ENCODE data around the gene MYOM3.
"Not testable (repeated sequence)": the region's sequence is repeated elsewhere in the genome, so short reads cannot be mapped to it uniquely, and the experiment has no call there.

The MYOM3 gene

DNA sequence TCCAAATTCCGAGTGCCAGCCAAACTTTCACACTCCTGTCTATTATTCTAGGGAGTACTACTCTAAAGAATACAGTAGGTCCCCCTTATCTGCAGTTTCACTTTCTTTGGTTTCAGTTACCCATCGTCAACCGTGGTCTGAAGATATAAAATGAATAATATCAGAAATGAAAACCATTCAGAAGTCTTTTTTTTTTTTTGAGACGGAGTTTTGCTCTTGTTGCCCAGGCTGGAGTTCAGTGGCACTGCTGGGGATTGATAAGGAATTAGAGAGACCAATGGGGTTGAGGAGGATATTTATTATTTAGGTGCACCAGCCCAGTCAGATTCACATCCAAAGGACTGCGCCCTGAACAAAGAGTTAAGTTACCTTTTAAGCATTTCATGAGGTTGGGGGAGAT lies 79.0 kb downstream of the MYOM3 start:
- in situ Hi-C loops (cut with MboI; ENCODE audit: low pct_unique_long_range_greater_than_20kb, low sequenced_read_pairs, unreplicated experiment), result no loop called here
- DNase-seq (ENCODE audit: low spot score), result no peak
- TF ChIP-seq, protein P1, sequence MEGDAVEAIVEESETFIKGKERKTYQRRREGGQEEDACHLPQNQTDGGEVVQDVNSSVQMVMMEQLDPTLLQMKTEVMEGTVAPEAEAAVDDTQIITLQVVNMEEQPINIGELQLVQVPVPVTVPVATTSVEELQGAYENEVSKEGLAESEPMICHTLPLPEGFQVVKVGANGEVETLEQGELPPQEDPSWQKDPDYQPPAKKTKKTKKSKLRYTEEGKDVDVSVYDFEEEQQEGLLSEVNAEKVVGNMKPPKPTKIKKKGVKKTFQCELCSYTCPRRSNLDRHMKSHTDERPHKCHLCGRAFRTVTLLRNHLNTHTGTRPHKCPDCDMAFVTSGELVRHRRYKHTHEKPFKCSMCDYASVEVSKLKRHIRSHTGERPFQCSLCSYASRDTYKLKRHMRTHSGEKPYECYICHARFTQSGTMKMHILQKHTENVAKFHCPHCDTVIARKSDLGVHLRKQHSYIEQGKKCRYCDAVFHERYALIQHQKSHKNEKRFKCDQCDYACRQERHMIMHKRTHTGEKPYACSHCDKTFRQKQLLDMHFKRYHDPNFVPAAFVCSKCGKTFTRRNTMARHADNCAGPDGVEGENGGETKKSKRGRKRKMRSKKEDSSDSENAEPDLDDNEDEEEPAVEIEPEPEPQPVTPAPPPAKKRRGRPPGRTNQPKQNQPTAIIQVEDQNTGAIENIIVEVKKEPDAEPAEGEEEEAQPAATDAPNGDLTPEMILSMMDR (IDR thresholded peaks at IDR 0.05; ENCODE audit: extremely low read depth, insufficient read depth, missing control alignments), result no peak

DNA sequence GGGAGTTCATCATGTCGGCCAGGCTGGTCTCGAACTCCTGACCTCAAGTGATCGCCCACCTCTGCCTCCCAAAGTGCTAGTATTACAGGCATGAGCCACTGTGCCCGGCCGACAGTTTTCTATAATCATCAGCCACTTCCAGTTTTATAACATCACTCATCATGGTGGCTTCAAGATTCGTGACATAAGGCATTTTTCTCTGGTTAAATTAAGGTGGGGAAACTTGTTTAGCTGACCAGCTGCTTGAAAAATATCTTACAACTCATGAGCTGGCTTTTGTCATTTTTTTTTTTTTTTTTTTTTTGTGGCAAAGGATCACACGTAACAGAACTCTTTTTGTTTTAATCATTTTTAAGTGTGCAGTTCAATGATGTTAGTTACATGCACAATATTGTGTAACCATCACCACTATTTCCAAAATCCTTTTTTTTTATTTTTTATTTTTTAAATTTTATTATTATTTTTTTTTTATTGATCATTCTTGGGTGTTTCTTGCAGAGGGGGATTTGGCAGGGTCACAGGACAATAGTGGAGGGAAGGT lies 80.9 kb downstream of the MYOM3 start:
- in situ Hi-C loops (cut with MboI; ENCODE audit: low pct_unique_long_range_greater_than_20kb, low sequenced_read_pairs, unreplicated experiment); DNase-seq (ENCODE audit: low spot score): not testable (repeated sequence)

DNA sequence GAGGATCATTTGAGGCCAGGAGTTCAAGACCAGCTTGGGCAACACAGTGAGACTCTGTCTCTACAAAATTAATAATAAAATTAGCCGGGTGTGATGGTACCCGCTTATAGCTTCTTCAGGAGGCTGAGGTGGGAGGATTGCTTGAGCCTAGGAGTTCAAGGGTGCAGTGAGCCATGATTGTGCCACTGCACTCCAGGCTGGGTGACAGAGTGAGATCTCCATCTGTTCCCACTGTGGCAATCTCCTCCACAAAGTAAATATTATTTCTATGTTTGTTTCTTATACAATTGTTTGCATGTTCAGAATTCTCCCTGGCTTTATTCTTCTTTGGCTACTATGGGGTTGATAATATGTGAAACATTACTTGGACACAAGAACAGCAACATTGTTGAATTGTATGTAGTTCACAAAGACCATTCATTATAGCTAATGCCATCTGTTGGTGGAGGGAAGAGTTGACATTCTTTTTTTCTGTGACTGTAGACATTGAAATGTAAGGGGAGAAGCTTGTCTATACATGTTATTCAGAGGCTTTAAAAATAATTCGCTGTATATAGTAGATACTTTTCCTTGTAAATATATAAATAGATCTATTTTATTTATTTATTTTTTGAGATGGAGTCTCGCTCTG lies 84.0 kb downstream of the MYOM3 start:
- in situ Hi-C loops (cut with MboI; ENCODE audit: low pct_unique_long_range_greater_than_20kb, low sequenced_read_pairs, unreplicated experiment), result no loop called here
- TF ChIP-seq, protein P1 (IDR thresholded peaks at IDR 0.05; ENCODE audit: extremely low read depth, insufficient read depth, missing control alignments), result peak; percentile 62
- DNase-seq (ENCODE audit: low spot score), result peak; percentile 67

DNA sequence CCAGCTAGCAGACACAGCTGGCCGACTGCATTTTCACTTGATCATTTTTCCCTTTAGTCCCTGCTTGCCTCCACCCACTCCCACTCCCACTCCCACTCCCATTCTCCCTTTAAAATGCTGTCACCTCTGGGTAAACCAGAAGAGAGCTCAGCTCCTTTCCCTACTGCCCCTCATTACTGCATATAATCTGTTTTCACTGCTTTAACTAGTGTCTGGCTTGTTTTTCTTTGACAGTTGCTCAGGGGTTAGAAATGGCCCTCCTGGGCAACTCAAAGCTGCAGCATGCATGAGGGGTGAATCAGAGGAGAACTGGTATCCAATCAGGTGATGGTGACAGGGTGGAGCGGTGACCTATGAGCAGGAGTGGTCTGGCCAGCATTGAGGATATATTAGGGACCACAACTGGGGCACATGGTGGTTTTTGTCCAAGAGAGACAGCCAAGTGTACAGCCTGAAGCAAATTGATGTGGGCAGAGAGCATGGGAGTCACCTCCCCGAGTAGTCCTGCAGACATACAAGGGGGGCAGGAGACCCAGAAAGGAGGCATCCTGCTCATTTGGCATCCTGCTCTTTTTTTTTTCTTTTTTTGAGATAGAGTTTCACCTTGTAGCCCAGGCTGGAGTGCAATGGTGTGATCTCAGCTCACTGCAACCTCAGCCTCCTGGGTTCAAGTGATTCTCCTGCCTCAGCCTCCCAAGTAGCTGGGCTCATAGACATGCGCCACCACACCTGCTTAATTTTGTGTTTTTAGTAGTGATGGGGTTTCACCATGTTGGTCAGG lies 89.2 kb downstream of the MYOM3 start:
- TF ChIP-seq, protein P1 (IDR thresholded peaks at IDR 0.05; ENCODE audit: extremely low read depth, insufficient read depth, missing control alignments), result no peak
- DNase-seq (ENCODE audit: low spot score), result no peak
- in situ Hi-C loops (cut with MboI; ENCODE audit: low pct_unique_long_range_greater_than_20kb, low sequenced_read_pairs, unreplicated experiment), result no loop called here

DNA sequence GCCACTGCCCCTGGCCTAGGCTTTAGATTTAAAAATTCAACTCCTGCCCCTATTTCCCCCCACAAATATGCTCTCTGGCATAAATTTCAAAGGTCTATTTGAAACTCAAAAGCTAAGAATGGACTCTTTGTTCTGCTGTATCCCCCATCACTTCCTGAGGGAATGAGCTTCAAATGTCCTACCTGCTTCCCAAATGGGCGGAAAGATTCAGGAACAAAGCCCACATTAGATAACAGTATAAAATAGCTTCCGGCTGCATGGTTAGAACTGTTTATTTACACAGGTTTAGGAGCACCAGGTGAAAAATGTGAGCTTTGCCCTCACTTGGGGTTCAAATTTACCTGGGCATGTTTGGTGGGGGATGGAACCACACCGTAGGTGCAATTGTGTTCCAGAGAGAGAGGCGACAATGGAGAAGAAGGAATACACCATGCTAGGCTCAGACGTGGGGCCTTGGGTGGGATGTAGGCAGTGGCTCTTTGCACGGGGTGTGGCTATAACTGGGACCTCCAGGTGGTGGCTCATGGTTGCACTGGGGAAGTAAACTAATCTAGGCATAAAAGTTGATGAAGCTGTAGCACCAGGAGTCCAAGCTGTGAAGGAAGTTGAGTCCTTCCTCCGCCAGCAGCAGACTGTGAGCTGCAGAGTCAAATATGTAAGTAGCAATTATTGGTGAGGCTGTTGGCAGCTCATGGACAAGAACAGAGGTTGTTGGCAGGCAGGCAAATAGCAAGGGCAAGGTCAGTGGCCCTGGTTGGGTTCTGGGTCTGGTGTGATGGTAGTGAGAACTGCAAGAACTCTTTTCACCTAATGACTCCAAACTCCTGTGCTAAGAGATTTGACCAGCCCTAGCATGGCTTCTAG lies 90.3 kb downstream of the MYOM3 start:
- TF ChIP-seq, protein P1 (IDR thresholded peaks at IDR 0.05; ENCODE audit: extremely low read depth, insufficient read depth, missing control alignments), result no peak
- in situ Hi-C loops (cut with MboI; ENCODE audit: low pct_unique_long_range_greater_than_20kb, low sequenced_read_pairs, unreplicated experiment), result no loop called here
- no peak for DNase-seq (ENCODE audit: low spot score)

DNA sequence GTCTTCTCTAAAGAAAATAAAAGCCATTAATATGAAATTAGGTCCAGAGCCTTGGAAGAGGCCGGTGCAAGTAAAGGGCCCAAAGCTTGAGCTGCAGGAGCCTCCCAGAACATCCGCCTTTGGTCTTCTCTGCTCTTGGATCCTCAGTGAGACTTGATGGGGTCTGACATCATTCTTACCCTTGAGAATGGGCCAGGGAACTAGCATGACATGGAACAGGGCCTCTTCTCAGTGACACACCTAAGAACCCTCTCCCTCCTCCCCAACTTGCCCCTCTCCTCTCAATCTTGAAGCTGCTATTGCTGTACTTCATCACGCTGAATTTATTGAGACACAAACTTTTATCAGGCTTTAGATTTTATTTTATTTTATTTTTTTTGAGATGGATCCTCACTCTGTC lies 91.5 kb downstream of the MYOM3 start:
- in situ Hi-C loops (cut with MboI; ENCODE audit: low pct_unique_long_range_greater_than_20kb, low sequenced_read_pairs, unreplicated experiment), result no loop called here
- DNase-seq (ENCODE audit: low spot score), result no peak
- TF ChIP-seq, protein P1 (IDR thresholded peaks at IDR 0.05; ENCODE audit: extremely low read depth, insufficient read depth, missing control alignments), result no peak

Data from GM13977 (cell line).